ENCODE results near the gene SARDH. TPM values are rescaled to one million over a fixed set of nuclear protein-coding genes. Genes with fewer than 3 reads are reported as not detected.

The SARDH gene
- total RNA-seq, 4 donors from 2014 or later, result 0.26 to 0.57 TPM; not detected in 2

GRCh38 chr9:133657120-133657661 lies 81.0 kb downstream of the SARDH start:
- Histone ChIP-seq H3K9me3 (no peaks in the 10 kb centered on the region), H3K36me3 (no peaks in the 10 kb centered on the region), H3K27ac (no peak overlapping the region), H3K4me1 (peaks cover 11 to 24% (median 12%) of the 10 kb centered on the region in 3 donors), H3K4me3 (no peak overlapping the region), H3K27me3 (peaks cover 0 to 98% (median 5%) of the 10 kb centered on the region in 4 donors)
- DNase-seq, result no peak
- TF ChIP-seq POLR2A (IDR thresholded peaks at IDR 0.05), result no peak
- TF ChIP-seq, protein P1, sequence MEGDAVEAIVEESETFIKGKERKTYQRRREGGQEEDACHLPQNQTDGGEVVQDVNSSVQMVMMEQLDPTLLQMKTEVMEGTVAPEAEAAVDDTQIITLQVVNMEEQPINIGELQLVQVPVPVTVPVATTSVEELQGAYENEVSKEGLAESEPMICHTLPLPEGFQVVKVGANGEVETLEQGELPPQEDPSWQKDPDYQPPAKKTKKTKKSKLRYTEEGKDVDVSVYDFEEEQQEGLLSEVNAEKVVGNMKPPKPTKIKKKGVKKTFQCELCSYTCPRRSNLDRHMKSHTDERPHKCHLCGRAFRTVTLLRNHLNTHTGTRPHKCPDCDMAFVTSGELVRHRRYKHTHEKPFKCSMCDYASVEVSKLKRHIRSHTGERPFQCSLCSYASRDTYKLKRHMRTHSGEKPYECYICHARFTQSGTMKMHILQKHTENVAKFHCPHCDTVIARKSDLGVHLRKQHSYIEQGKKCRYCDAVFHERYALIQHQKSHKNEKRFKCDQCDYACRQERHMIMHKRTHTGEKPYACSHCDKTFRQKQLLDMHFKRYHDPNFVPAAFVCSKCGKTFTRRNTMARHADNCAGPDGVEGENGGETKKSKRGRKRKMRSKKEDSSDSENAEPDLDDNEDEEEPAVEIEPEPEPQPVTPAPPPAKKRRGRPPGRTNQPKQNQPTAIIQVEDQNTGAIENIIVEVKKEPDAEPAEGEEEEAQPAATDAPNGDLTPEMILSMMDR (IDR thresholded peaks at IDR 0.05), result no peak
- intact Hi-C loops (cut with DNase I), result no loop called here
- 37 to 57% methylated on average over 4 of the region's 13 CpGs for WGBS, 2 donors

DNA sequence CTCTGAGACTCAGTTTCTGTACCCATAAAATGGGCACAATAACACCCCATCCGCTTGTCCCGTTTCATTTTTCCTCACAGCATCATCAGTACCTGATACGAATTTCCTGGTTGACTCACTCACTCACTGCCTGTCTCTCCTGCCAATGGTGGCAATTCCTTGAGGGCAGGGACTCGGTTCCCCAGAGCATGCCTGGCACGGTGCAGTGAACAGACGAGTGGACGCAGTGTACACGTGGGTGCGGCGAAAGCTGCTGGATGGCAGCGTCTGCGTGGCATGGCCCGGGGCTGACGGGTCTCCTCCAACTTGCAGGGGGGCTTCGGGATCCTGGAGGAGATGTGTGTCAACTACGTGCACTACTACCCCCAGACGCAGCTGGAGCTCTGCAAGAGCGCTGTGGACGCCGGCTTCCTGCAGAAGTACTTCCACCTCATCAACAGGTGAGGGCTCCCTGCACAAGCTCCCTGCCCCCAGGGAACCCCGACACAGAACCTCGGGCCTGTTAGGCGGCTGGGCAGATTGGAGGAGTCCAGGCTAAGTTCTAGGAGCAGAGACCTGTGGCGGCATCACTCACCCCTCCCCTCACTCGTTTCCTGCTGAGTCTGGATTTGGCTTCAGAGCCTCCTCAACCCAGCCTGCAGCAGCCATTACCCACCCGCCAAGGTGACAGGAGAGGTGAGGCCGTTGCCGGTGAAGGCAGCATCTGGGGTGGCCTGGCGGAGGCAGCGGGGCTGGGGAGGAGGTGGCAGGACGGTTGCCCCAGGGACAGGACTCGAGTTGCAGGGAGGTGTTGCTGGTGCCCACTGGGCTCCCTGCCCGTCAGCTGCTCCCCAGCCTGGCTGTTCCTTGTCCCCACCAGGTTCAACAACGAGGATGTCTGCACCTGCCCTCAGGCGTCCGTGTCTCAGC lies 81.7 kb downstream of the SARDH start:
- intact Hi-C loops (cut with DNase I), result no loop called here
- Histone ChIP-seq H3K27ac (no peak overlapping the region), H3K36me3 (no peaks in the 10 kb centered on the region), H3K9me3 (no peaks in the 10 kb centered on the region), H3K4me1 (peaks cover 11 to 24% (median 12%) of the 10 kb centered on the region in 3 donors), H3K27me3 (peaks cover 0 to 98% (median 5%) of the 10 kb centered on the region in 4 donors), H3K4me3 (no peak overlapping the region)
- DNase-seq, result no peak
- 29 to 38% methylated on average over 3 to 10 of the region's 36 CpGs for WGBS, 2 donors
- TF ChIP-seq, protein P1 (IDR thresholded peaks at IDR 0.05), result no peak
- TF ChIP-seq POLR2A (IDR thresholded peaks at IDR 0.05), result no peak

- DNase-seq, result no peak
- H3K27ac ChIP-seq, result no peak overlapping the region
- no peak overlapping the region for H3K4me3 ChIP-seq
- TF ChIP-seq, protein P1 (IDR thresholded peaks at IDR 0.05), result no peak
- TF ChIP-seq POLR2A (IDR thresholded peaks at IDR 0.05), result no peak
- H3K36me3 ChIP-seq, result no peaks in the 10 kb centered on the region
- no peaks in the 10 kb centered on the region for H3K9me3 ChIP-seq
- peaks cover 0 to 99% (median 5%) of the 10 kb centered on the region in 4 donors for H3K27me3 ChIP-seq
- H3K4me1 ChIP-seq, result peaks cover 11 to 24% (median 12%) of the 10 kb centered on the region in 3 donors
- WGBS, 2 donors, result 57 to 71% methylated on average over 2 to 3 of the region's 14 CpGs
- intact Hi-C loops (cut with DNase I), result no loop called here
Measured at GRCh38 chr9:133655701-133656100, 82.5 kb downstream of the SARDH start.

GRCh38 chr9:133654736-133655657 lies 83.2 kb downstream of the SARDH start:
- 22 to 28% methylated on average over 4 to 16 of the region's 38 CpGs for WGBS, 2 donors
- Histone ChIP-seq H3K27ac (no peak overlapping the region), H3K36me3 (no peaks in the 10 kb centered on the region), H3K4me3 (no peak overlapping the region), H3K4me1 (peaks cover 11 to 24% (median 12%) of the 10 kb centered on the region in 3 donors), H3K27me3 (peaks cover 0 to 97% (median 5%) of the 10 kb centered on the region in 4 donors), H3K9me3 (no peaks in the 10 kb centered on the region)
- DNase-seq, result no peak
- TF ChIP-seq, protein P1 (IDR thresholded peaks at IDR 0.05), result no peak
- TF ChIP-seq POLR2A (IDR thresholded peaks at IDR 0.05), result no peak
- intact Hi-C loops (cut with DNase I), result no loop called here

Measured in esophagus squamous epithelium (tissue), 5 donors.